ENCODE data around the gene C1QTNF9. TPM values are rescaled to one million over a fixed set of nuclear protein-coding genes. Genes with fewer than 3 reads are reported as not detected.
"Not testable (repeated sequence)": the region's sequence is repeated elsewhere in the genome, so short reads cannot be mapped to it uniquely, and the experiment has no call there.

Gene C1QTNF9
- total RNA-seq, 1 experiment from 2014 or later = not detected

GRCh38 chr13:24323739-24324075, 14.3 kb downstream of the C1QTNF9 start:
- no peak for TF ChIP-seq CTCF (IDR thresholded peaks at IDR 0.05; ENCODE audit: insufficient read depth in 1 of 2, low read depth in 1 of 2, low read length in 1 of 2, severe bottlenecking in 1 of 2, unreplicated experiment in 1 of 2)
- Histone ChIP-seq H3K4me3 (ENCODE audit: low read depth, low read length) (no peak overlapping the region), H3K4me1 (no peaks in the 10 kb centered on the region), H3K36me3 (ENCODE audit: control insufficient read depth, insufficient read depth, low read length) (no peaks in the 10 kb centered on the region), H3K27me3 (replicated peaks; ENCODE audit: control insufficient read depth, insufficient read depth, low read length) (no peaks in the 10 kb centered on the region), H3K9me3 (no peaks in the 10 kb centered on the region)
- Mint-ChIP-seq H3K4me3 (ENCODE audit: unreplicated experiment) (no peak overlapping the region), H3K4me1 (ENCODE audit: low read depth, unreplicated experiment) (no peaks in the 10 kb centered on the region), H3K36me3 (ENCODE audit: insufficient read depth, unreplicated experiment) (no peaks in the 10 kb centered on the region), H3K27me3 (ENCODE audit: insufficient read depth, unreplicated experiment) (peaks cover 4% of the 10 kb centered on the region), H3K9me3 (ENCODE audit: unreplicated experiment) (no peaks in the 10 kb centered on the region), H3K27ac (ENCODE audit: unreplicated experiment) (no peak overlapping the region)
- DNase-seq = no peak
- POLR2A ChIA-PET = no interaction called here
- intact Hi-C loops (cut with micrococcal nuclease; ENCODE audit: unreplicated experiment) = loop anchor here (10.0 kb wide), 1 partner anchor 231 kb away; no protein-coding TSS in a partner anchor
- BruUV-seq (replicated peaks) = no TSS peak
- CTCF ChIA-PET = no interaction called here

GRCh38 chr13:24327598-24327997, 18.2 kb downstream of the C1QTNF9 start:
- POLR2A ChIA-PET; H3K27me3 Mint-ChIP-seq (ENCODE audit: insufficient read depth, unreplicated experiment); BruUV-seq (replicated peaks); H3K27ac Mint-ChIP-seq (ENCODE audit: unreplicated experiment); H3K27me3 ChIP-seq (replicated peaks; ENCODE audit: control insufficient read depth, insufficient read depth, low read length); H3K36me3 Mint-ChIP-seq (ENCODE audit: insufficient read depth, unreplicated experiment); H3K36me3 ChIP-seq (ENCODE audit: control insufficient read depth, insufficient read depth, low read length); H3K4me1 Mint-ChIP-seq (ENCODE audit: low read depth, unreplicated experiment); CTCF ChIA-PET; H3K9me3 ChIP-seq; H3K4me3 ChIP-seq (ENCODE audit: low read depth, low read length); H3K4me1 ChIP-seq; DNase-seq; H3K4me3 Mint-ChIP-seq (ENCODE audit: unreplicated experiment); H3K9me3 Mint-ChIP-seq (ENCODE audit: unreplicated experiment): not testable (repeated sequence)
- intact Hi-C loops (cut with micrococcal nuclease; ENCODE audit: unreplicated experiment) = loop anchor here (10.0 kb wide), 1 partner anchor 227 kb away; no protein-coding TSS in a partner anchor

GRCh38 chr13:24328145-24328544, 18.8 kb downstream of the C1QTNF9 start:
- no peak overlapping the region for H3K4me3 Mint-ChIP-seq (ENCODE audit: unreplicated experiment)
- ChIA-PET POLR2A (no interaction called here), CTCF (no interaction called here)
- intact Hi-C loops (cut with micrococcal nuclease; ENCODE audit: unreplicated experiment) = loop anchor here (10.0 kb wide), 1 partner anchor 227 kb away; no protein-coding TSS in a partner anchor
- H3K4me1 Mint-ChIP-seq (ENCODE audit: low read depth, unreplicated experiment) = no peaks in the 10 kb centered on the region
- Histone ChIP-seq H3K4me1 (no peaks in the 10 kb centered on the region), H3K4me3 (ENCODE audit: low read depth, low read length) (no peak overlapping the region), H3K27me3 (replicated peaks; ENCODE audit: control insufficient read depth, insufficient read depth, low read length) (no peaks in the 10 kb centered on the region), H3K36me3 (ENCODE audit: control insufficient read depth, insufficient read depth, low read length) (no peaks in the 10 kb centered on the region), H3K9me3 (no peaks in the 10 kb centered on the region)
- no peak for TF ChIP-seq CTCF (IDR thresholded peaks at IDR 0.05; ENCODE audit: insufficient read depth in 1 of 2, low read depth in 1 of 2, low read length in 1 of 2, severe bottlenecking in 1 of 2, unreplicated experiment in 1 of 2)
- peaks cover 4% of the 10 kb centered on the region for H3K27me3 Mint-ChIP-seq (ENCODE audit: insufficient read depth, unreplicated experiment)
- no peaks in the 10 kb centered on the region for H3K36me3 Mint-ChIP-seq (ENCODE audit: insufficient read depth, unreplicated experiment)
- BruUV-seq (replicated peaks) = no TSS peak
- H3K9me3 Mint-ChIP-seq (ENCODE audit: unreplicated experiment) = no peaks in the 10 kb centered on the region
- DNase-seq = no peak
- H3K27ac Mint-ChIP-seq (ENCODE audit: unreplicated experiment) = no peak overlapping the region

GRCh38 chr13:24338721-24339120, 29.3 kb downstream of the C1QTNF9 start:
- Mint-ChIP-seq H3K27me3 (ENCODE audit: insufficient read depth, unreplicated experiment) (peaks cover 12% of the 10 kb centered on the region), H3K4me3 (ENCODE audit: unreplicated experiment) (no peak overlapping the region), H3K9me3 (ENCODE audit: unreplicated experiment) (no peaks in the 10 kb centered on the region), H3K4me1 (ENCODE audit: low read depth, unreplicated experiment) (no peaks in the 10 kb centered on the region), H3K27ac (ENCODE audit: unreplicated experiment) (no peak overlapping the region), H3K36me3 (ENCODE audit: insufficient read depth, unreplicated experiment) (no peaks in the 10 kb centered on the region)
- Histone ChIP-seq H3K9me3 (0 out of 2 replicates have a peak, but pooled peaks cover 4% of the 10 kb centered on the region), H3K36me3 (ENCODE audit: control insufficient read depth, insufficient read depth, low read length) (no peaks in the 10 kb centered on the region), H3K27me3 (replicated peaks; ENCODE audit: control insufficient read depth, insufficient read depth, low read length) (no peaks in the 10 kb centered on the region), H3K4me1 (no peaks in the 10 kb centered on the region), H3K4me3 (ENCODE audit: low read depth, low read length) (no peak overlapping the region)
- POLR2A ChIA-PET = no interaction called here
- BruUV-seq (replicated peaks) = no TSS peak
- DNase-seq = no peak
- CTCF ChIA-PET = no interaction called here
- intact Hi-C loops (cut with micrococcal nuclease; ENCODE audit: unreplicated experiment) = no loop called here
- no peak for TF ChIP-seq CTCF (IDR thresholded peaks at IDR 0.05; ENCODE audit: insufficient read depth in 1 of 2, low read depth in 1 of 2, low read length in 1 of 2, severe bottlenecking in 1 of 2, unreplicated experiment in 1 of 2)
